K562 (cell line): Measurements from ENCODE around the gene DDX5. TPM values are rescaled to one million over a fixed set of nuclear protein-coding genes. Genes with fewer than 3 reads are reported as not detected.

Experiments used
- CREBBP ChIP-seq: IDR thresholded peaks from one replicate; pipeline ENCODE4 v1.6.1; 2012; ENCODE audit warnings: low read depth, mild to moderate bottlenecking, control low read depth, inconsistent platforms, low read length
- KAT7 ChIP-seq: sonication (generic); formaldehyde crosslinking; IDR thresholded peaks from 2 replicates; pipeline ENCODE4 v1.8.0; 2022; ENCODE audit warnings: missing genetic modification reagents, mild to moderate bottlenecking, borderline replicate concordance
- MXD1 ChIP-seq: fragments of 250-450 bp; sonication (Bioruptor Pico); IDR thresholded peaks from 2 replicates; pipeline ENCODE4 v1.8.0; 2021; ENCODE audit warnings: borderline replicate concordance, mild to moderate bottlenecking, moderate library complexity; ENCODE audit not compliant: poor library complexity, severe bottlenecking
- PML ChIP-seq: IDR thresholded peaks from 2 replicates; pipeline ENCODE4 v1.6.1; 2012; ENCODE audit warnings: low read length, inconsistent platforms
- ZKSCAN3 ChIP-seq: fragments of 250-450 bp; sonication (Bioruptor Pico); IDR thresholded peaks from 2 replicates; pipeline ENCODE4 v1.4.0; 2020
- ZNF316 ChIP-seq: fragments of 450-650 bp; IDR thresholded peaks from 2 replicates; pipeline ENCODE4 v1.6.1; 2016
- ZNF407 ChIP-seq: fragments of 450-650 bp; IDR thresholded peaks from 2 replicates; pipeline ENCODE4 v1.6.1; 2016; ENCODE audit warnings: low read depth
- polyA plus RNA-seq, 8 experiments: library from polyadenylated mRNA; depleted of rRNA in 4 of 8; stranded (reverse) in 5 of 8; unstranded in 3 of 8; fragments of >200 nt; fragmentation: Nextera tagmentation in 2 of 8; fragmentation: Illumina TruSeq in 1 of 8; extraction: Ambion mirVana in 2 of 8; extraction: Trizol in 1 of 8; gene quantifications; 2 replicates each; pipeline versions ENCODE4 v1.2.1 to v1.2.3, GENCODE V29; 2011 to 2014; ENCODE audit warnings: inconsistent platforms in 1 of 8, missing spikeins in 1 of 8
- total RNA-seq, 7 experiments: library from RNA; depleted of rRNA in 6 of 7; stranded (reverse); fragments of >200 nt in 6 of 7; fragmentation: Illumina TruSeq in 2 of 7; extraction: Trizol in 2 of 7; gene quantifications; 2 replicates each; pipeline versions ENCODE4 v1.2.1 to v1.2.3, GENCODE V29; 2011 to 2021; ENCODE audit warnings: low replicate concordance in 1 of 7
- TF ChIP-seq, protein P1 (sequence below), 2 experiments: fragments of 450-650 bp; IDR thresholded peaks; 2 replicates each; pipeline ENCODE4 v1.6.1; 2018; ENCODE audit warnings: mild to moderate bottlenecking in 2 of 2, low read depth in 1 of 2; ENCODE audit not compliant: partially characterized antibody in 2 of 2

DDX5 gene
- total and polyA plus RNA-seq, 9 of the 15 experiments (the other 6 are each of a cell fraction or from before 2014, with no cell fraction given): 306 to 1,639 (median 604) TPM

DNA sequence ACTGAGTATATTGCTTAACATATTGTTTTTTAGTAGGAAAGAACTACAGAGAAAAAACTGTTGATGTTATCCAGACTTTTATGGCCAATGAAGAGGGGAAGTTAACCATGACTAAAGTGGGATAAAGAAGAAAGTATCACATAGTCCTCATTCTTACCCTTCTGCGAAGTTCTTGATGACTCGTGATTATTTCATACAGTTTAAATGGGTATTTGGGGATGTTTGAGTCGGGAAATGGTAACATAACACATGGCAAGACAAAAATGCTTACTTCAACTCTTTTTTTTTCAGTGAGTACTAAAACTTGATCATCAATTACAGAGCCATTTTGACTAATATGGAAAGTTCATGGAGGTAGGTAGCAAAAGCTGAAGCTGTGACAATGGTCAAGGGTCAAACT is 14.1 kb downstream of the DDX5 start (continued):
- TF ChIP-seq ZNF407 (no peak), MXD1 (CRISPR knock-in tag) (no peak), PML (no peak), CREBBP (no peak), ZKSCAN3 (CRISPR knock-in tag) (no peak), ZNF316 (peak; percentile 86), KAT7 (CRISPR knock-in tag) (no peak)
- TF ChIP-seq, protein P1, sequence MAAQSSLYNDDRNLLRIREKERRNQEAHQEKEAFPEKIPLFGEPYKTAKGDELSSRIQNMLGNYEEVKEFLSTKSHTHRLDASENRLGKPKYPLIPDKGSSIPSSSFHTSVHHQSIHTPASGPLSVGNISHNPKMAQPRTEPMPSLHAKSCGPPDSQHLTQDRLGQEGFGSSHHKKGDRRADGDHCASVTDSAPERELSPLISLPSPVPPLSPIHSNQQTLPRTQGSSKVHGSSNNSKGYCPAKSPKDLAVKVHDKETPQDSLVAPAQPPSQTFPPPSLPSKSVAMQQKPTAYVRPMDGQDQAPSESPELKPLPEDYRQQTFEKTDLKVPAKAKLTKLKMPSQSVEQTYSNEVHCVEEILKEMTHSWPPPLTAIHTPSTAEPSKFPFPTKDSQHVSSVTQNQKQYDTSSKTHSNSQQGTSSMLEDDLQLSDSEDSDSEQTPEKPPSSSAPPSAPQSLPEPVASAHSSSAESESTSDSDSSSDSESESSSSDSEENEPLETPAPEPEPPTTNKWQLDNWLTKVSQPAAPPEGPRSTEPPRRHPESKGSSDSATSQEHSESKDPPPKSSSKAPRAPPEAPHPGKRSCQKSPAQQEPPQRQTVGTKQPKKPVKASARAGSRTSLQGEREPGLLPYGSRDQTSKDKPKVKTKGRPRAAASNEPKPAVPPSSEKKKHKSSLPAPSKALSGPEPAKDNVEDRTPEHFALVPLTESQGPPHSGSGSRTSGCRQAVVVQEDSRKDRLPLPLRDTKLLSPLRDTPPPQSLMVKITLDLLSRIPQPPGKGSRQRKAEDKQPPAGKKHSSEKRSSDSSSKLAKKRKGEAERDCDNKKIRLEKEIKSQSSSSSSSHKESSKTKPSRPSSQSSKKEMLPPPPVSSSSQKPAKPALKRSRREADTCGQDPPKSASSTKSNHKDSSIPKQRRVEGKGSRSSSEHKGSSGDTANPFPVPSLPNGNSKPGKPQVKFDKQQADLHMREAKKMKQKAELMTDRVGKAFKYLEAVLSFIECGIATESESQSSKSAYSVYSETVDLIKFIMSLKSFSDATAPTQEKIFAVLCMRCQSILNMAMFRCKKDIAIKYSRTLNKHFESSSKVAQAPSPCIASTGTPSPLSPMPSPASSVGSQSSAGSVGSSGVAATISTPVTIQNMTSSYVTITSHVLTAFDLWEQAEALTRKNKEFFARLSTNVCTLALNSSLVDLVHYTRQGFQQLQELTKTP (IDR thresholded peaks at IDR 0.05; ENCODE audit: low read depth in 1 of 2, partially characterized antibody in 2 of 2): no peak
